ENCODE measurements around the gene NIPBL. TPM values are rescaled to one million over a fixed set of nuclear protein-coding genes. Genes with fewer than 3 reads are reported as not detected.

The NIPBL gene
- polyA plus RNA-seq (2013) = 46.6 TPM

GRCh38 chr5:36876299-36876964 lies at the start of gene NIPBL:
NIPBL (plus strand) TSS chr5:36876769; CDS start chr5:36953697, 76,928 bp downstream.
- H3K4me1 ChIP-seq (ENCODE audit: control extremely low read depth in 1 of 4, control insufficient read depth in 4 of 4, insufficient read depth in 4 of 4, low read length in 3 of 4) = peaks cover 11 to 57% (median 27%) of the 10 kb centered on the region in 4 experiments
- ChIA-PET CTCF (interaction anchor here (1.0 to 3.4 kb wide), 12 partner anchors 10 to 142 kb away, joined by 3 to 11 read pairs (median 4); no protein-coding TSS in a partner anchor), POLR2A (interaction anchor here (0.8 to 1.2 kb wide), 2 partner anchors 132 to 137 kb away, joined by 3 read pairs; no protein-coding TSS in a partner anchor)

DNA sequence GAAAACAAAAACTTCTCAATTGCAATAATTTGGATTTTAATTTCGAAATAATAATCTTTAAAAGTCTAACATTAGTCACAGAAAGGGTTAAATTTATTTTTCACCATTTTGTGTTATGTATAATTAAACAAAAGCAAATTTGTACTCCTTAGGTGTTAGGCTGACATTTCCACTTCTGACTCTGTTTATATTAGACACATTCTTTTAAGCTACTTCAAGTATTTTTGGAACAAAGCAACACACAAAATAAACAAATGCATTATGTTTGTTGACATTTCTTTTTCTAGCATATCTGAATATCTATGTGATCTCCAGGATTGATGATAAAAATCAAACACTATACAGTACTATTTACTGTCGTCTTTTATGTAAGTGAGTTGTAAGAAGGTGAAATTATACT lies 44.3 kb upstream of the NIPBL start:
- no CpG with 5 or more reads among the region's 2 CpGs for WGBS (ENCODE audit: insufficient coverage)
- ChIA-PET CTCF (no interaction called here), POLR2A (no interaction called here)
- Histone ChIP-seq H3K27me3 (replicated peaks in 2 of 5; ENCODE audit: control insufficient read depth in 4 of 5, insufficient read depth in 5 of 5, low read length in 4 of 5) (no peaks in the 10 kb centered on the region), H3K4me3 (ENCODE audit: control insufficient read depth in 1 of 7, extremely low read depth in 1 of 7, insufficient read depth in 4 of 7, low read depth in 2 of 7, low read length in 6 of 7) (no peak overlapping the region), H3K36me3 (ENCODE audit: control insufficient read depth in 4 of 4, insufficient read depth in 4 of 4, low read length in 3 of 4) (no peaks in the 10 kb centered on the region), H3K4me1 (ENCODE audit: control extremely low read depth in 1 of 4, control insufficient read depth in 4 of 4, insufficient read depth in 4 of 4, low read length in 3 of 4) (peaks cover 0 to 9% (median 4%) of the 10 kb centered on the region in 4 experiments), H3K27ac (ENCODE audit: insufficient read depth in 1 of 2, low read depth in 1 of 2, low read length in 2 of 2, poor library complexity in 1 of 2, severe bottlenecking in 2 of 2) (no peak overlapping the region), H3K9me3 (ENCODE audit: control extremely low read depth in 1 of 5, control insufficient read depth in 4 of 5, insufficient read depth in 2 of 5, low read depth in 1 of 5, low read length in 4 of 5) (peaks cover 0 to 3% (median 0%) of the 10 kb centered on the region in 5 experiments)
- DNase-seq = no peak

More at GRCh38 chr5:36876299-36876964, at the start of gene NIPBL:
- 0% methylated on average over 33 of the region's 73 CpGs for WGBS (ENCODE audit: insufficient coverage)
- Histone ChIP-seq H3K27me3 (replicated peaks in 2 of 5; ENCODE audit: control insufficient read depth in 4 of 5, insufficient read depth in 5 of 5, low read length in 4 of 5) (no peaks in the 10 kb centered on the region), H3K27ac (ENCODE audit: insufficient read depth in 1 of 2, low read depth in 1 of 2, low read length in 2 of 2, poor library complexity in 1 of 2, severe bottlenecking in 2 of 2) (peak within 1 kb of the TSS; percentile 96 to 98), H3K4me3 (ENCODE audit: control insufficient read depth in 1 of 7, extremely low read depth in 1 of 7, insufficient read depth in 4 of 7, low read depth in 2 of 7, low read length in 6 of 7) (peak within 1 kb of the TSS; percentile 93 to 100 (median 96)), H3K9me3 (ENCODE audit: control extremely low read depth in 1 of 5, control insufficient read depth in 4 of 5, insufficient read depth in 2 of 5, low read depth in 1 of 5, low read length in 4 of 5) (no peaks in the 10 kb centered on the region), H3K36me3 (ENCODE audit: control insufficient read depth in 4 of 4, insufficient read depth in 4 of 4, low read length in 3 of 4) (peaks cover 0 to 2% (median 0%) of the 10 kb centered on the region in 4 experiments)
- DNase-seq = peak; percentile 95 to 97 (median 96)

GRCh38 chr5:36836831-36837230 lies 39.7 kb upstream of the NIPBL start:
- Histone ChIP-seq H3K9me3 (ENCODE audit: control extremely low read depth in 1 of 5, control insufficient read depth in 4 of 5, insufficient read depth in 2 of 5, low read depth in 1 of 5, low read length in 4 of 5) (peaks cover 0 to 3% (median 0%) of the 10 kb centered on the region in 5 experiments), H3K36me3 (ENCODE audit: control insufficient read depth in 4 of 4, insufficient read depth in 4 of 4, low read length in 3 of 4) (no peaks in the 10 kb centered on the region), H3K27ac (ENCODE audit: insufficient read depth in 1 of 2, low read depth in 1 of 2, low read length in 2 of 2, poor library complexity in 1 of 2, severe bottlenecking in 2 of 2) (no peak overlapping the region), H3K4me1 (ENCODE audit: control extremely low read depth in 1 of 4, control insufficient read depth in 4 of 4, insufficient read depth in 4 of 4, low read length in 3 of 4) (peaks cover 0 to 25% (median 9%) of the 10 kb centered on the region in 4 experiments), H3K27me3 (replicated peaks in 2 of 5; ENCODE audit: control insufficient read depth in 4 of 5, insufficient read depth in 5 of 5, low read length in 4 of 5) (no peaks in the 10 kb centered on the region), H3K4me3 (ENCODE audit: control insufficient read depth in 1 of 7, extremely low read depth in 1 of 7, insufficient read depth in 4 of 7, low read depth in 2 of 7, low read length in 6 of 7) (peak overlapping the region in 1 of 7 experiments; percentile 2)
- ChIA-PET CTCF (no interaction called here), POLR2A (no interaction called here)
- DNase-seq = peak in 2 of 3 donors; percentile 38 to 54
- no CpG with 5 or more reads among the region's 1 CpG for WGBS (ENCODE audit: insufficient coverage)

GRCh38 chr5:36839489-36840476 lies 36.8 kb upstream of the NIPBL start:
- Histone ChIP-seq H3K36me3 (ENCODE audit: control insufficient read depth in 4 of 4, insufficient read depth in 4 of 4, low read length in 3 of 4) (no peaks in the 10 kb centered on the region), H3K4me1 (ENCODE audit: control extremely low read depth in 1 of 4, control insufficient read depth in 4 of 4, insufficient read depth in 4 of 4, low read length in 3 of 4) (peaks cover 0 to 34% (median 14%) of the 10 kb centered on the region in 4 experiments), H3K27me3 (replicated peaks in 2 of 5; ENCODE audit: control insufficient read depth in 4 of 5, insufficient read depth in 5 of 5, low read length in 4 of 5) (no peaks in the 10 kb centered on the region), H3K9me3 (ENCODE audit: control extremely low read depth in 1 of 5, control insufficient read depth in 4 of 5, insufficient read depth in 2 of 5, low read depth in 1 of 5, low read length in 4 of 5) (no peaks in the 10 kb centered on the region), H3K27ac (ENCODE audit: insufficient read depth in 1 of 2, low read depth in 1 of 2, low read length in 2 of 2, poor library complexity in 1 of 2, severe bottlenecking in 2 of 2) (no peak overlapping the region), H3K4me3 (ENCODE audit: control insufficient read depth in 1 of 7, extremely low read depth in 1 of 7, insufficient read depth in 4 of 7, low read depth in 2 of 7, low read length in 6 of 7) (no peak overlapping the region)
- no CpG with 5 or more reads among the region's 5 CpGs for WGBS (ENCODE audit: insufficient coverage)
- POLR2A ChIA-PET = interaction anchor here (0.6 kb wide), 1 partner anchor 527 kb away, joined by 3 read pairs; no protein-coding TSS in a partner anchor
- CTCF ChIA-PET = interaction anchor here (1.4 to 2.1 kb wide), 3 partner anchors 12 to 62 kb away, joined by 3 to 6 read pairs (median 6); no protein-coding TSS in a partner anchor
- peak in 2 of 3 donors; percentile 44 to 71 for DNase-seq

- DNase-seq = peak in 2 of 3 donors; percentile 36 to 66
- no peaks in the 10 kb centered on the region for H3K9me3 ChIP-seq (ENCODE audit: control extremely low read depth in 1 of 5, control insufficient read depth in 4 of 5, insufficient read depth in 2 of 5, low read depth in 1 of 5, low read length in 4 of 5)
- H3K4me3 ChIP-seq (ENCODE audit: control insufficient read depth in 1 of 7, extremely low read depth in 1 of 7, insufficient read depth in 4 of 7, low read depth in 2 of 7, low read length in 6 of 7) = peak overlapping the region in 2 of 7 experiments; percentile 26 to 55
- no peaks in the 10 kb centered on the region for H3K36me3 ChIP-seq (ENCODE audit: control insufficient read depth in 4 of 4, insufficient read depth in 4 of 4, low read length in 3 of 4)
- H3K27me3 ChIP-seq (replicated peaks in 2 of 5; ENCODE audit: control insufficient read depth in 4 of 5, insufficient read depth in 5 of 5, low read length in 4 of 5) = no peaks in the 10 kb centered on the region
- no CpG with 5 or more reads among the region's 1 CpG for WGBS (ENCODE audit: insufficient coverage)
- no peak overlapping the region for H3K27ac ChIP-seq (ENCODE audit: insufficient read depth in 1 of 2, low read depth in 1 of 2, low read length in 2 of 2, poor library complexity in 1 of 2, severe bottlenecking in 2 of 2)
- POLR2A ChIA-PET = no interaction called here
- H3K4me1 ChIP-seq (ENCODE audit: control extremely low read depth in 1 of 4, control insufficient read depth in 4 of 4, insufficient read depth in 4 of 4, low read length in 3 of 4) = peaks cover 0 to 29% (median 12%) of the 10 kb centered on the region in 4 experiments
- CTCF ChIA-PET = interaction anchor here (1.0 to 2.1 kb wide), 3 partner anchors 25 to 102 kb away, joined by 3 to 6 read pairs (median 4); no protein-coding TSS in a partner anchor
Measured at GRCh38 chr5:36841677-36842076, 34.9 kb upstream of the NIPBL start.

- ChIA-PET CTCF (interaction anchor here (0.9 to 2.1 kb wide), 5 partner anchors 11 to 104 kb away, joined by 3 to 6 read pairs (median 4); no protein-coding TSS in a partner anchor), POLR2A (interaction anchor here (0.6 kb wide), 1 partner anchor 51 kb away, joined by 5 read pairs; no protein-coding TSS in a partner anchor)
- Histone ChIP-seq H3K4me3 (ENCODE audit: control insufficient read depth in 1 of 7, extremely low read depth in 1 of 7, insufficient read depth in 4 of 7, low read depth in 2 of 7, low read length in 6 of 7) (peak overlapping the region in 4 of 7 experiments; percentile 1 to 55 (median 23)), H3K36me3 (ENCODE audit: control insufficient read depth in 4 of 4, insufficient read depth in 4 of 4, low read length in 3 of 4) (no peaks in the 10 kb centered on the region), H3K27me3 (replicated peaks in 2 of 5; ENCODE audit: control insufficient read depth in 4 of 5, insufficient read depth in 5 of 5, low read length in 4 of 5) (no peaks in the 10 kb centered on the region), H3K27ac (ENCODE audit: insufficient read depth in 1 of 2, low read depth in 1 of 2, low read length in 2 of 2, poor library complexity in 1 of 2, severe bottlenecking in 2 of 2) (no peak overlapping the region), H3K9me3 (ENCODE audit: control extremely low read depth in 1 of 5, control insufficient read depth in 4 of 5, insufficient read depth in 2 of 5, low read depth in 1 of 5, low read length in 4 of 5) (no peaks in the 10 kb centered on the region), H3K4me1 (ENCODE audit: control extremely low read depth in 1 of 4, control insufficient read depth in 4 of 4, insufficient read depth in 4 of 4, low read length in 3 of 4) (peaks cover 0 to 28% (median 10%) of the 10 kb centered on the region in 4 experiments)
- 25% methylated on average over 1 of the region's 1 CpG for WGBS (ENCODE audit: insufficient coverage)
- peak in 2 of 3 donors; percentile 61 to 75 for DNase-seq
Measured at GRCh38 chr5:36842087-36842486, 34.5 kb upstream of the NIPBL start.

All from common myeloid progenitor, CD34-positive (primary cell).